Measurements from ENCODE around the gene CEP72.

CEP72 gene

GRCh38 chr5:654071-654778 lies 42.1 kb downstream of the CEP72 start:
- in situ Hi-C loops (cut with HindIII; ENCODE audit: low pct_unique_long_range_greater_than_20kb, low sequenced_read_pairs), result no loop called here
- no peak for TF ChIP-seq JUND (IDR thresholded peaks at IDR 0.05; ENCODE audit: low read depth)
- no peak for DNase-seq (ENCODE audit: low read depth in 1 of 2, low spot score in 1 of 2)

- in situ Hi-C loops (cut with HindIII; ENCODE audit: low pct_unique_long_range_greater_than_20kb, low sequenced_read_pairs), result no loop called here
- no peak for DNase-seq (ENCODE audit: low read depth in 1 of 2, low spot score in 1 of 2)
- no peak for TF ChIP-seq JUND (IDR thresholded peaks at IDR 0.05; ENCODE audit: low read depth)
Measured at GRCh38 chr5:655406-655805, 43.3 kb downstream of the CEP72 start.

- TF ChIP-seq JUND (IDR thresholded peaks at IDR 0.05; ENCODE audit: low read depth), result no peak
- in situ Hi-C loops (cut with HindIII; ENCODE audit: low pct_unique_long_range_greater_than_20kb, low sequenced_read_pairs), result no loop called here
- no peak for DNase-seq (ENCODE audit: low read depth in 1 of 2, low spot score in 1 of 2)
Measured at GRCh38 chr5:657570-657969, 45.4 kb downstream of the CEP72 start.

GRCh38 chr5:658103-658502 lies 46.0 kb downstream of the CEP72 start:
- no peak for TF ChIP-seq JUND (IDR thresholded peaks at IDR 0.05; ENCODE audit: low read depth)
- in situ Hi-C loops (cut with HindIII; ENCODE audit: low pct_unique_long_range_greater_than_20kb, low sequenced_read_pairs), result no loop called here
- DNase-seq (ENCODE audit: low read depth in 1 of 2, low spot score in 1 of 2), result no peak

- TF ChIP-seq JUND (IDR thresholded peaks at IDR 0.05; ENCODE audit: low read depth), result no peak
- in situ Hi-C loops (cut with HindIII; ENCODE audit: low pct_unique_long_range_greater_than_20kb, low sequenced_read_pairs), result no loop called here
- DNase-seq (ENCODE audit: low read depth in 1 of 2, low spot score in 1 of 2), result no peak
Measured at GRCh38 chr5:659496-660263, 47.5 kb downstream of the CEP72 start.

- TF ChIP-seq JUND (IDR thresholded peaks at IDR 0.05; ENCODE audit: low read depth), result no peak
- in situ Hi-C loops (cut with HindIII; ENCODE audit: low pct_unique_long_range_greater_than_20kb, low sequenced_read_pairs), result no loop called here
Measured at GRCh38 chr5:660491-661030, 48.4 kb downstream of the CEP72 start.

GRCh38 chr5:661891-662750 lies 50.0 kb downstream of the CEP72 start:
- in situ Hi-C loops (cut with HindIII; ENCODE audit: low pct_unique_long_range_greater_than_20kb, low sequenced_read_pairs), result no loop called here
- TF ChIP-seq JUND (IDR thresholded peaks at IDR 0.05; ENCODE audit: low read depth), result no peak

More at GRCh38 chr5:660491-661030, 48.4 kb downstream of the CEP72 start:
- no peak for DNase-seq (ENCODE audit: low read depth in 1 of 2, low spot score in 1 of 2)

GRCh38 chr5:662751-663435 lies 50.8 kb downstream of the CEP72 start:
- in situ Hi-C loops (cut with HindIII; ENCODE audit: low pct_unique_long_range_greater_than_20kb, low sequenced_read_pairs), result no loop called here
- DNase-seq (ENCODE audit: low read depth in 1 of 2, low spot score in 1 of 2), result no peak
- TF ChIP-seq JUND (IDR thresholded peaks at IDR 0.05; ENCODE audit: low read depth), result no peak

More at GRCh38 chr5:661891-662750, 50.0 kb downstream of the CEP72 start:
- DNase-seq (ENCODE audit: low read depth in 1 of 2, low spot score in 1 of 2), result no peak

GRCh38 chr5:663436-664342 lies 51.5 kb downstream of the CEP72 start:
- in situ Hi-C loops (cut with HindIII; ENCODE audit: low pct_unique_long_range_greater_than_20kb, low sequenced_read_pairs), result no loop called here

GRCh38 chr5:664343-664993 lies 52.3 kb downstream of the CEP72 start:
- no peak for TF ChIP-seq JUND (IDR thresholded peaks at IDR 0.05; ENCODE audit: low read depth)
- no peak for DNase-seq (ENCODE audit: low read depth in 1 of 2, low spot score in 1 of 2)
- in situ Hi-C loops (cut with HindIII; ENCODE audit: low pct_unique_long_range_greater_than_20kb, low sequenced_read_pairs), result no loop called here

More at GRCh38 chr5:663436-664342, 51.5 kb downstream of the CEP72 start:
- no peak for DNase-seq (ENCODE audit: low read depth in 1 of 2, low spot score in 1 of 2)
- TF ChIP-seq JUND (IDR thresholded peaks at IDR 0.05; ENCODE audit: low read depth), result no peak

- no peak for TF ChIP-seq JUND (IDR thresholded peaks at IDR 0.05; ENCODE audit: low read depth)
- no peak for DNase-seq (ENCODE audit: low read depth in 1 of 2, low spot score in 1 of 2)
- in situ Hi-C loops (cut with HindIII; ENCODE audit: low pct_unique_long_range_greater_than_20kb, low sequenced_read_pairs), result no loop called here
Measured at GRCh38 chr5:664994-665360, 52.8 kb downstream of the CEP72 start.

All from T47D (cell line).